Gastroesophageal sphincter (tissue), 4 donors: ENCODE measurements around the gene PAAF1. TPM values are rescaled to one million over a fixed set of nuclear protein-coding genes. Genes with fewer than 3 reads are reported as not detected.
A peak's percentile ranks its signal among the peaks of the same experiment; 100 is the strongest.

ENCODE experiments used
- ATAC-seq: fragments of 150-250 bp; one replicate; pipeline ENCODE4 v1.9.1; 2016; ENCODE audit warnings: mild to moderate bottlenecking, moderate library complexity
- H3K27ac ChIP-seq, 4 donors: fragments of 200-600 bp; sonication (generic) in 3 of 4; 1 replicate in 3 of 4; 2 replicates in 1 of 4; pipeline ENCODE4 v1.5.1; 2016 to 2019
- H3K27me3 ChIP-seq: fragments of 200-600 bp; sonication (generic); one replicate; pipeline ENCODE4 v1.5.1; 2019
- H3K36me3 ChIP-seq, 2 donors: fragments of 200-600 bp; sonication (generic); one replicate each; pipeline ENCODE4 v1.5.1; 2019; ENCODE audit warnings: control low read depth in 1 of 2
- H3K4me1 ChIP-seq, 3 donors: fragments of 200-600 bp; sonication (generic); 1 replicate in 2 of 3; 2 replicates in 1 of 3; pipeline ENCODE4 v1.5.1; 2016 to 2019; ENCODE audit warnings: control low read depth in 2 of 3
- H3K4me3 ChIP-seq, 2 donors: fragments of 200-600 bp; sonication (generic); one replicate each; pipeline ENCODE4 v1.5.1; 2019; ENCODE audit warnings: mild to moderate bottlenecking in 1 of 2, moderate library complexity in 1 of 2
- H3K9me3 ChIP-seq, 3 donors: fragments of 200-600 bp; sonication (generic); one replicate each; pipeline ENCODE4 v1.5.1; 2017 to 2019; ENCODE audit warnings: control low read depth in 2 of 3
- EP300 ChIP-seq: sonication (generic); formaldehyde crosslinking; IDR thresholded peaks from one replicate; pipeline ENCODE4 v1.6.1; 2017; ENCODE audit warnings: antibody characterized with exemption, mild to moderate bottlenecking
- POLR2A ChIP-seq, 2 donors: fragments of 450-650 bp; IDR thresholded peaks; one replicate each; pipeline ENCODE4 v1.6.1; 2017; ENCODE audit warnings: antibody characterized with exemption in 2 of 2, mild to moderate bottlenecking in 2 of 2, moderate library complexity in 1 of 2
- POLR2AphosphoS5 ChIP-seq: sonication (generic); formaldehyde crosslinking; IDR thresholded peaks from one replicate; pipeline ENCODE4 v1.6.1; 2017; ENCODE audit warnings: antibody characterized with exemption
- WGBS, 2 donors: methylation state at CpG; one replicate each; pipeline ENCODE4 v1.1.5; 2018; ENCODE audit warnings: low coverage in 1 of 2; 5-methylcytosine and 5-hydroxymethylcytosine counted together
- total RNA-seq, 4 donors: library from RNA; depleted of rRNA; stranded (reverse); fragments of >200 nt; gene quantifications; one replicate each; pipeline ENCODE4 v1.1.0, GENCODE V29; 2016
- TF ChIP-seq, protein P1 (sequence below), 4 experiments: fragments of 200-600 bp in 2 of 4; fragments of 450-650 bp in 2 of 4; sonication (generic) in 1 of 4; IDR thresholded peaks; one replicate each; pipeline ENCODE4 v1.5.1; 2017 to 2019; ENCODE audit warnings: antibody characterized with exemption in 4 of 4, mild to moderate bottlenecking in 2 of 4, moderate library complexity in 2 of 4

The PAAF1 gene
- total RNA-seq, 4 donors from 2014 or later = 16.2 to 30.2 (median 17.8) TPM

DNA sequence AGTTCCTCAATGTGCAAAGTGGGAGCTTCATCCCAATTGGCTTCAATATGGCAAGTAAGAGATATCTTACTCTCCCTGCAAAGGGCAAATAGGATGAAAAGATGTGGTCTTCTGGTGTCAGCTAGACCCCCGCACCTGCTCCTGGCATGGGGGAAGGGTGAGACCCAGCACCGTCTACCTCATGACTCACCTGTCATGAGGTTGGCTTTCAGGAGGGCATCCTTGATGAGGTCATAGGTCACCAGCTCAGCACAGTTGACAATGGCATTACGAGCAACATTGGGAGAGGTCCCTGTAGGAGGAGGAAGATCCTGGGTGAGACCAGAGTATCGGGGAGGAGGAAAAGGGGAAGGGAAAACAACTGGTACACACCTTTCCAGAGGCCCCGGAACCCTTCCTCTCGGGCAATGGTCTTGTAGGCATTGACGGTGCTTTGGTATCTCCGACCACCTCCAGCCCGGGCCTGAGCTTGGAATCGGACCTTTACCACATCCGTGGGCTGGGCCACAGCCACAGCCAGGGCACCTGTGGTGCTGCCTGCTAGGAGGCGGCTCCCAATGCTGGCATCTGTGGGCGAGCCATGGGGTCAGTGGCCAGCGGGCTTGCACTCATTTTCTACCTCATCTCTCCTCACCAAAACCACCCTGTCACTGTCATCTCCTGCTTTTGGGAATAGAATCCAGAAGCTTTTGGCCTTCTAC, 99.8 kb downstream of the PAAF1 start:
- Histone ChIP-seq H3K4me3 (no peak overlapping the region), H3K27ac (no peak overlapping the region), H3K9me3 (no peaks in the 10 kb centered on the region), H3K27me3 (no peaks in the 10 kb centered on the region), H3K36me3 (peaks cover 0 to 37% of the 10 kb centered on the region in 2 donors), H3K4me1 (peaks cover 0 to 3% (median 0%) of the 10 kb centered on the region in 3 donors)
- no peak for ATAC-seq
- TF ChIP-seq, protein P1, sequence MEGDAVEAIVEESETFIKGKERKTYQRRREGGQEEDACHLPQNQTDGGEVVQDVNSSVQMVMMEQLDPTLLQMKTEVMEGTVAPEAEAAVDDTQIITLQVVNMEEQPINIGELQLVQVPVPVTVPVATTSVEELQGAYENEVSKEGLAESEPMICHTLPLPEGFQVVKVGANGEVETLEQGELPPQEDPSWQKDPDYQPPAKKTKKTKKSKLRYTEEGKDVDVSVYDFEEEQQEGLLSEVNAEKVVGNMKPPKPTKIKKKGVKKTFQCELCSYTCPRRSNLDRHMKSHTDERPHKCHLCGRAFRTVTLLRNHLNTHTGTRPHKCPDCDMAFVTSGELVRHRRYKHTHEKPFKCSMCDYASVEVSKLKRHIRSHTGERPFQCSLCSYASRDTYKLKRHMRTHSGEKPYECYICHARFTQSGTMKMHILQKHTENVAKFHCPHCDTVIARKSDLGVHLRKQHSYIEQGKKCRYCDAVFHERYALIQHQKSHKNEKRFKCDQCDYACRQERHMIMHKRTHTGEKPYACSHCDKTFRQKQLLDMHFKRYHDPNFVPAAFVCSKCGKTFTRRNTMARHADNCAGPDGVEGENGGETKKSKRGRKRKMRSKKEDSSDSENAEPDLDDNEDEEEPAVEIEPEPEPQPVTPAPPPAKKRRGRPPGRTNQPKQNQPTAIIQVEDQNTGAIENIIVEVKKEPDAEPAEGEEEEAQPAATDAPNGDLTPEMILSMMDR (IDR thresholded peaks at IDR 0.05) = no peak
- TF ChIP-seq POLR2A (IDR thresholded peaks at IDR 0.05) = no peak
- no peak for TF ChIP-seq EP300
- no peak for TF ChIP-seq POLR2AphosphoS5
- WGBS, 2 donors = 87 to 89% methylated on average over 3 to 11 of the region's 14 CpGs

DNA sequence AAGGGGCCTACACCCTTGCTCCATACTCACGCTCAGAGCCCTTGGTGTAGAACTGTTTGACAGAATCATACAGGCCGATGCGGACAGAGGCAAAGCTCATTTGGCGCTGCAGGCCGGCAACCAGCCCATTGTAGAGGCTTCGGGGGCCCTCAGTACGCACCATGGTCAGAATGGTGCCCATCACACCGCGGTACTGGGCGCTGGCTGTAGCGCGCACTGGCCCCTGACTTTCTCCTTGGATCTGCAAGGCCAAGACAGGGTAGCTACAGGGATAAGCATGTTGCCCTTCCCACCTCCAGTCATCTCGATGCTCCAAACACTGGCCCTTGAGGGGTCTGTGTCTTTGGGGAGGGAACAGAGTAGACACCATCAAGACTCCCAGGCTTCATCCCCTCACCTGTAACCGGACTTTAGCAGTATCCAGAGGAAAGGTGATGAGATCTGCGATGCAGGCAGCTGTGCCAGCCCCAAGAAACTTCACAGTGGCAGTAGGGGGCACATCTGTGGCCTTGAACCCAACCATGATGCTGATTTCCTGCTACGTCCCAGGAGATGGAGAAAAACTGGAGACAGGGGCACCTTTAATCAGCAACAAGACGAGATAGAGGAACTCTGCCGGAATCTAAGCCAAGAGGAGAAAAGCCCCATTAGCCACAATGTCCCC, 101.2 kb downstream of the PAAF1 start:
- TF ChIP-seq POLR2AphosphoS5 (no peak), EP300 (no peak), POLR2A (IDR thresholded peaks at IDR 0.05) (no peak)
- ATAC-seq = no peak
- Histone ChIP-seq H3K27ac (no peak overlapping the region), H3K4me1 (peaks cover 0 to 13% (median 3%) of the 10 kb centered on the region in 3 donors), H3K4me3 (no peak overlapping the region), H3K36me3 (peaks cover 0 to 37% of the 10 kb centered on the region in 2 donors), H3K27me3 (no peaks in the 10 kb centered on the region), H3K9me3 (no peaks in the 10 kb centered on the region)
- WGBS, 2 donors = 100% methylated on average over 8 of the region's 18 CpGs; no CpG with 5 or more reads in 1 of the 2 donors

DNA sequence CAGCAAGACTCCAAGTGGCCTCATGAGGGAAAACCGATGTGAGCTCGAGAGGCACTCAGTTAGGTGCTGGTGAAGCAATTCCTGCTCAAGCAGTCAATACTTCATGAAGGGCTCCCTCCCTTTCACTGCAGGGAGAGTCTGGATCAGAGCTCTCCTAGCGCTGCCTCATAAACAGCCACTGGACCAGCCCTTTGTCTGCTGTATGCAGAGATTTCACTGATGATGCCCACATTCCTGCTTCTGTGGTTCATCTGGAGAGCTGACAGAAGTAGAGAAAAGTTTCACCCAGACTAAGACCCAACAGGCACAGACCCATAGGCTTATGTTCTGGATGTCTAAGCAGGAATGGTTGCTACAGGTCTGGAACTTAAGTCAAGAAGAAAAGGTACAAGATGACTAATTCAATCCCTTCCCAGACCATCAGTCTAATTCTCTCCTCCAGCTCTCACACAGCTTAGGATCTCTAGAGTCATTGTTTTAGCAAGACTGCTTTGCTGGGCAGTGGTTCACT, 101.8 kb downstream of the PAAF1 start:
- WGBS, 2 donors = 83% methylated on average over 1 of the region's 3 CpGs; no CpG with 5 or more reads in 1 of the 2 donors
- Histone ChIP-seq H3K4me3 (no peak overlapping the region), H3K9me3 (no peaks in the 10 kb centered on the region), H3K27me3 (no peaks in the 10 kb centered on the region), H3K36me3 (peaks cover 0 to 37% of the 10 kb centered on the region in 2 donors), H3K27ac (no peak overlapping the region), H3K4me1 (peaks cover 0 to 20% (median 3%) of the 10 kb centered on the region in 3 donors)
- no peak for ATAC-seq
- TF ChIP-seq POLR2AphosphoS5 (no peak), EP300 (no peak), POLR2A (IDR thresholded peaks at IDR 0.05) (no peak)
- TF ChIP-seq, protein P1 (IDR thresholded peaks at IDR 0.05) = no peak

DNA sequence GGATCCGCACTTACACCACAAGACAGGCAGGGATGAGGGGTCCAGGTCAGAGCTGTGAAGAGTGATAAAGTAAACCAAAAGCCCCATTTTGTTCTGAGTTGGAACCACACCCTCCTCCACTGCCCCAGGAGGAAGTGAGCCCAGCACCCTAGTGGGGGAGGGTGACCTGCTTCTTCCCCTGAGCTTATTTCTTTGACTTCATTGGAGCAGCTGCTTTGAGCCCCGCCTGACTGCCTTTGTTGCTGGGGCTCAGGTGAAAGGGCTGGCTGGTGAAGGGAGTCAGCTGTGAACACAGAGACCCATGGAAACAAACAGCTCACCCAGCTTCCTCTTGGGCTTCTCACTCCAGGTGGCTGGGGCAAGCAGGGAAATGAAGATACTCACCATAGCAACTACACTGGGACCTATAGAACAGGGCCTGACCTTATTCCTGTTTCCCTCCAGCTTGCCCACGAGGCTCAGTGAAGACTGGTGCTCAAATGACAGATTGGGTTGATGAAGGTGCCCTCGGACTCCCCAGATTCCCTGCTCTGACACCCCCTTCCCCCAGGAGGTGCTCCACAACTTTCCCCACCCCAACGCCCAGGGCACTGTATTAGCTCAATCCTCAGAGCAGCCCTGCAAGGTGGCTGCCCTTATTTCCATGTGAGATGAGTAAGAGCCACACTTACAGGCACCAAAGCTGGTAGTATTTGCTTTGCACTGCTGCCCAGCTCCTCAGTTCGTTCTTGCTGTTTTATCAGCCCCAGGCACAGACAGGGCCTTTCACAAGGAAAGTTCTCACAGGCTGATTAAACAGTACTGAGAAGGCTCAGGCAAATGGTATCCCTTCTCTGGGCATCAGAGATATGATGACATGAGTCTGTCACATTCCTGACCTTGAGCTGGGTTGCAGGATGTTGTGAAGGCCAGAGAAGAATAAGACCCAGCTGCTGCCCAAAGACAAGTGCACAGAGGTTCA, 103.5 kb downstream of the PAAF1 start:
- H3K27me3 ChIP-seq = no peaks in the 10 kb centered on the region
- peaks cover 0 to 33% of the 10 kb centered on the region in 2 donors for H3K36me3 ChIP-seq
- ATAC-seq = no peak
- no peaks in the 10 kb centered on the region for H3K9me3 ChIP-seq
- H3K27ac ChIP-seq = peak overlapping the region in 2 of 4 donors; percentile 37 to 92
- peak overlapping the region in 1 of 2 donors; percentile 14 for H3K4me3 ChIP-seq
- 75% methylated on average over 1 of the region's 6 CpGs; no CpG with 5 or more reads in 1 of the 2 donors for WGBS, 2 donors
- no peak for TF ChIP-seq POLR2AphosphoS5
- TF ChIP-seq, protein P1 (IDR thresholded peaks at IDR 0.05) = no peak
- TF ChIP-seq EP300 = no peak
- TF ChIP-seq POLR2A (IDR thresholded peaks at IDR 0.05) = no peak
- peaks cover 0 to 25% (median 0%) of the 10 kb centered on the region in 3 donors for H3K4me1 ChIP-seq

Other genes starting within 250 kb of the PAAF1 start
- 10 to 100 TPM; 13.3 to 49.3 (median 37.6) TPM for gene PLEKHB1, start 230.4 kb upstream of the PAAF1 start, total RNA-seq
- gene RAB6A, start 115.9 kb upstream of the PAAF1 start, total RNA-seq = 100 to 1,000 TPM; 134 to 168 (median 149) TPM
- 10 to 100 TPM in 3 of 4 donors, 1 to 10 TPM in 1; 8.8 to 46.2 (median 22.2) TPM for gene MRPL48, start 89.1 kb upstream of the PAAF1 start, total RNA-seq
- 10 to 100 TPM; 37.8 to 74.2 (median 58.7) TPM for gene COA4, start 153 bp upstream of the PAAF1 start, total RNA-seq
- gene DNAJB13, start 74.0 kb downstream of the PAAF1 start, total RNA-seq = not detected
- 10 to 100 TPM in 3 of 4 donors, 1 to 10 TPM in 1; 5.8 to 37.2 (median 33.2) TPM for gene UCP2, start 105.8 kb downstream of the PAAF1 start, total RNA-seq
- gene UCP3, start 132.1 kb downstream of the PAAF1 start, total RNA-seq = 1 to 10 TPM in 3 of 4 donors, under 1 TPM in 1; 0.64 to 2.5 (median 1.6) TPM